22Rv1 (cell line): ENCODE results near the gene PARP15.

Source experiments
- CTCF ChIP-seq: fragments of 450-650 bp; IDR thresholded peaks from 2 replicates; pipeline ENCODE4 v1.5.1; 2017; ENCODE audit warnings: mild to moderate bottlenecking
- ZFX ChIP-seq: fragments of 450-650 bp; IDR thresholded peaks from 2 replicates; pipeline ENCODE4 v1.6.1; 2017; ENCODE audit warnings: antibody characterized with exemption, borderline replicate concordance

GRCh38 chr3:122546151-122546550 lies 31.3 kb upstream of the PARP15 start:
- TF ChIP-seq CTCF (no peak), ZFX (no peak)
